GM12873 (cell line): ENCODE results near the gene LTBP2.
A peak's percentile ranks its signal among the peaks of the same experiment; 100 is the strongest.

Source experiments
- TF ChIP-seq, protein P1 (sequence below): IDR thresholded peaks from 2 replicates; pipeline ENCODE4 v1.5.1; 2012; ENCODE audit warnings: low read depth, mild to moderate bottlenecking, moderate library complexity, low read length, control low read depth; ENCODE audit not compliant: insufficient read depth; ENCODE audit errors: missing control alignments

LTBP2 gene

GRCh38 chr14:74610199-74610865 lies 1.7 kb downstream of the LTBP2 start:
- TF ChIP-seq, protein P1, sequence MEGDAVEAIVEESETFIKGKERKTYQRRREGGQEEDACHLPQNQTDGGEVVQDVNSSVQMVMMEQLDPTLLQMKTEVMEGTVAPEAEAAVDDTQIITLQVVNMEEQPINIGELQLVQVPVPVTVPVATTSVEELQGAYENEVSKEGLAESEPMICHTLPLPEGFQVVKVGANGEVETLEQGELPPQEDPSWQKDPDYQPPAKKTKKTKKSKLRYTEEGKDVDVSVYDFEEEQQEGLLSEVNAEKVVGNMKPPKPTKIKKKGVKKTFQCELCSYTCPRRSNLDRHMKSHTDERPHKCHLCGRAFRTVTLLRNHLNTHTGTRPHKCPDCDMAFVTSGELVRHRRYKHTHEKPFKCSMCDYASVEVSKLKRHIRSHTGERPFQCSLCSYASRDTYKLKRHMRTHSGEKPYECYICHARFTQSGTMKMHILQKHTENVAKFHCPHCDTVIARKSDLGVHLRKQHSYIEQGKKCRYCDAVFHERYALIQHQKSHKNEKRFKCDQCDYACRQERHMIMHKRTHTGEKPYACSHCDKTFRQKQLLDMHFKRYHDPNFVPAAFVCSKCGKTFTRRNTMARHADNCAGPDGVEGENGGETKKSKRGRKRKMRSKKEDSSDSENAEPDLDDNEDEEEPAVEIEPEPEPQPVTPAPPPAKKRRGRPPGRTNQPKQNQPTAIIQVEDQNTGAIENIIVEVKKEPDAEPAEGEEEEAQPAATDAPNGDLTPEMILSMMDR = no peak

DNA sequence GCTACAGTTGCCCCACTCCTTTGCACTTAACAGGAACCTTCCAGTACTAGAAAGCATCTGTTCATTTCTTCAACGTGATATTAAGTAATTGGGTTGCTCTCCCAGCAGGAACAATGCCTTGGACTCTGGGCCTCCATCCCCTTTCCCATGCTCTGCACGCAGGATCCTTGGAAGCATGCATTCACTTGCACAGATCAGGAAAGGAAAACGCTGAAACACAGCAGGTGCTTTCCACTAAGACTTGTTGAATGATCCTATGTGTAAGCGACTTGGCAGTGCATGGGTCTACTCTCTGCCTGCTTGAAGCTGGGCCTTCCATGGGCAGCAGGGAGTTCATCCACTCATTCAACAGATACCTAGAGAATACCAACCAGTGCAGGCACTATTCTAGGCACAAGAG lies 2.3 kb downstream of the LTBP2 start:
- TF ChIP-seq, protein P1 = no peak

DNA sequence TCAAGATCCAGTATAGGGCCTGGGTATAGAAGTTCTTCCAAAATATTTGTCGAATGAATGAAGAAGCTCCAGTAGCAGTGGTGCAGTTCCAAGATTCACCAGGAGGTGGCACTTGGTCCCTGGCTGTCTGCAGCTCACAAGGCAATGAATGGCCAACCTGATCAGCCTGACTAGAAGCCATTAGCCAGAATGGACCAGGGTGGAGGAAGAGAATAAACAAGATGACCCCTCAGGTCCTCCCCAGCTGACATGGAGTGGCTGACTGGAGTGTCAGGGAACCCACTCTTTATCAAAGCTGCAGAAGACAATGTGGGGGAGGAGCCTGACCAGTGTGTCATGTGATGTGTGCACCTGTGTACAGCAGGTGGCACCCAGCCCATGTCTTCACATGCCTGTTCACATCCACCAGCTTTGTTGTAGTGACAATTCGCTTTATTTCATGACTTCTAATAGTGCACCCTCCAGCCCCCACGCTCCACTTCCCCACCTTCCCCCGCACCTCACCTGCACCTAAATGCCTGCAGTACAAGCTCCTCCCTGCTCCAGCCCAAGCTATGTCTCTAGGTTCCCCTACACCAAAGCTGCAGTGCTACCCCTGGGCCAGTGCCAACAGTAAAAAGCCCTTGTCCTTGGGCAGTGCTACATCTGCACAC lies 3.0 kb downstream of the LTBP2 start:
- TF ChIP-seq, protein P1 = peak; percentile 97

DNA sequence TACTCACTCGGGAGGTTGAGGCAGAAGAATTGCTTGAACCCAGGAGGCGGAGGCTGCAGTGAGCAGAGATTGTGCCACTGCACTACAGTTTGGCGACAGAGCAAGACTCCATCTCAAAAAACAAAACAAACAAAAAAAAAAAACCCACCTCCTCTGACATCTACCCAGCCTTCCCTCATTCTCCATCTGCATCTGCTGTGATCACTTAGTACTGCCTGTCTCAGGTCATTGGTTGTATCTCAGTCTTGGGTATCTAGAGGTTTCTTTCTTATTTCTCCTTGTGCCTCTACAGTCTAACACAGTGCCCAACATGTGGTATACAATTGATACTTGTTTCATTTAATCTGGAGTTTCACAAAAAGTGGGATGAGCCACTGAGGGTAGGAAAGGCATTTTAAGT lies 5.3 kb downstream of the LTBP2 start:
- TF ChIP-seq, protein P1 = no peak

GRCh38 chr14:74605531-74606223 lies 6.4 kb downstream of the LTBP2 start:
- TF ChIP-seq, protein P1 = no peak

- TF ChIP-seq, protein P1 = no peak
These were observed 7.1 kb downstream of the LTBP2 start for GRCh38 chr14:74604911-74605310.

GRCh38 chr14:74604157-74604556 lies 7.9 kb downstream of the LTBP2 start:
- TF ChIP-seq, protein P1 = no peak
